HUES64 (cell line): Measurements from ENCODE around the gene MALSU1.

Experiments
- H3K27ac ChIP-seq: 2 replicates; pipeline ENCODE4 v1.7.0; 2013; ENCODE audit warnings: low read depth, low read length, inconsistent platforms
- H3K27me3 ChIP-seq: 2 replicates; pipeline ENCODE4 v1.6.1; 2013; ENCODE audit warnings: mild to moderate bottlenecking, low read length; ENCODE audit not compliant: insufficient read depth
- H3K36me3 ChIP-seq: 2 replicates; pipeline ENCODE4 v1.6.1; 2013; ENCODE audit warnings: mild to moderate bottlenecking, low read length; ENCODE audit not compliant: insufficient read depth
- H3K4me1 ChIP-seq: 2 replicates; pipeline ENCODE4 v1.6.1; 2013; ENCODE audit warnings: mild to moderate bottlenecking, low read length, moderate library complexity; ENCODE audit not compliant: insufficient read depth
- H3K4me3 ChIP-seq: 2 replicates; pipeline ENCODE4 v1.5.1; 2013; ENCODE audit warnings: mild to moderate bottlenecking, low read length, moderate library complexity
- H3K9ac ChIP-seq: 2 replicates; pipeline ENCODE4 v1.6.1; 2013; ENCODE audit warnings: mild to moderate bottlenecking, low read depth, low read length
- H3K9me3 ChIP-seq: 2 replicates; pipeline ENCODE4 v1.6.1; 2013; ENCODE audit warnings: low read depth, low read length; ENCODE audit not compliant: insufficient read depth
- WGBS: fragments of 150-250, 120-280 bp; methylation state at CpG from one replicate; pipeline ENCODE4 v1.1.7; 2013; ENCODE audit warnings: missing lambda C conversion rate; 5-methylcytosine and 5-hydroxymethylcytosine counted together

The MALSU1 gene

DNA sequence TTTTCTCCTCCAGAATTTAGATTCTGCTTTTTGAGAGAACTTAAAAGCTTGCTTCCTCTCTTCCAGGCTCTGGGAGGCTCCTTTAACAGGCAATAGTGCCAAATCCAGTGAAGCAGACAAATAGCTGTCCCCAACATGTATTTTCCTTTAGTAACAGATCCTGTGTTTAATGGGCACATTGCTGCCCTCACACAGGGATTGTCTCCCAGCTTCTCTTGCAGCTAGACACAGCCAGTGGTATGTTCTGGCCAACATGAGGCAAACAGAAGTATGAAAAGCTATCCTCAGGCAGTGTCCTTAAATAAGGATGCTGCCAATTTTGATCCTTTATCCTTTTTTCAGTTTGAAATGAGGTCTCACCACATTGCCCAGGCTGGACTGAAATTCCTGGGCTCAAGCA is 38.2 kb downstream of the MALSU1 start:
- Histone ChIP-seq H3K36me3 (peaks cover 98% of the 10 kb centered on the region), H3K27ac (no peak overlapping the region), H3K9me3 (peaks cover 5% of the 10 kb centered on the region; the same call in 1 of the 2 replicates), H3K9ac (no peak overlapping the region), H3K27me3 (no peaks in the 10 kb centered on the region), H3K4me3 (no peak overlapping the region), H3K4me1 (no peaks in the 10 kb centered on the region)

GRCh38 chr7:23338439-23338838 is 39.3 kb downstream of the MALSU1 start:
- no peaks in the 10 kb centered on the region for H3K4me1 ChIP-seq
- whole genome bisulfite sequencing: 96% methylated on average over 2 of the region's 2 CpGs
- H3K9me3 ChIP-seq: peaks cover 5% of the 10 kb centered on the region; the same call in 1 of the 2 replicates

GRCh38 chr7:23338863-23339262 is 39.7 kb downstream of the MALSU1 start:
- Histone ChIP-seq H3K9ac (no peak overlapping the region), H3K4me1 (no peaks in the 10 kb centered on the region), H3K4me3 (no peak overlapping the region), H3K36me3 (peaks cover 98% of the 10 kb centered on the region), H3K9me3 (peaks cover 5% of the 10 kb centered on the region; the same call in 1 of the 2 replicates), H3K27me3 (no peaks in the 10 kb centered on the region), H3K27ac (no peak overlapping the region)
- WGBS: 96% methylated on average over 2 of the region's 2 CpGs

More at GRCh38 chr7:23338439-23338838, 39.3 kb downstream of the MALSU1 start:
- no peak overlapping the region for H3K4me3 ChIP-seq
- H3K9ac ChIP-seq: no peak overlapping the region
- peaks cover 98% of the 10 kb centered on the region for H3K36me3 ChIP-seq
- H3K27ac ChIP-seq: no peak overlapping the region
- H3K27me3 ChIP-seq: no peaks in the 10 kb centered on the region

DNA sequence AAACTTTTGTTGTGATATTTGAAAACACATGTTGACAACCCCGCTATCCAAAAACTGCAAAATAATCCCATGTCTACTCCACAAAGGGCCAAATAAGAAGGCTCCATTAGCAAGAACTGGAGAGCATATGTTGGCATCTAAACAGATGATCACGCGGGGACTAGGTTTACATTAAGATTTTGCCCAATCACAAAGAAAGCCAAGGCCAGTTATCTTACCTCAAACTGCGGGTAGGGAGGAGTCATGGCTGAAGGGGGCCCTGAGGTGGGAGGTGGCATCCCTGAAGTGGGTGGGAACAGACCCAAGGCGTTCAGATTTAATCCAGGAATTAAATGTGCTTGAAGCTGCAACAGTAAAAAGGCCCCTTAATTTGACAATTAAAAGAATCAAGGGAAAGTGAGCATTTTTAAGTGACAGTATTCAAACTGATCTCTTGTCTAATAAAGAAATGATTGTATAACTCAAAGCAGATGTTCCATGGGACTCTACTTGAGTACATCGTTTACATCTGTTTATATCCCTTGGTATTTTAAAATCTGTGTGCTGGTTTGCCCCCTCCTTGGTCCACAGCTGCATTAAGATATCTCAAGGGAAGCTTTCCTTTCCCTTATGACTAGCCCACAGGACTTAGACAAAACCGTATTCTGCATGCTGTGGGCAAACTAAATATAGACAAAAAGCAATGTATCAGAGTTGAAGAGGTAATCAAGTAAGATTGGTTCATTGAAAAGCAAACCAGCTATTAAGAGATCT is 42.9 kb downstream of the MALSU1 start:
- Histone ChIP-seq H3K27ac (no peak overlapping the region), H3K36me3 (peaks cover 98% of the 10 kb centered on the region), H3K9ac (no peak overlapping the region), H3K27me3 (no peaks in the 10 kb centered on the region), H3K4me3 (no peak overlapping the region), H3K4me1 (no peaks in the 10 kb centered on the region), H3K9me3 (peaks cover 5% of the 10 kb centered on the region; the same call in 1 of the 2 replicates)
- 95% methylated on average over 7 of the region's 7 CpGs for WGBS

DNA sequence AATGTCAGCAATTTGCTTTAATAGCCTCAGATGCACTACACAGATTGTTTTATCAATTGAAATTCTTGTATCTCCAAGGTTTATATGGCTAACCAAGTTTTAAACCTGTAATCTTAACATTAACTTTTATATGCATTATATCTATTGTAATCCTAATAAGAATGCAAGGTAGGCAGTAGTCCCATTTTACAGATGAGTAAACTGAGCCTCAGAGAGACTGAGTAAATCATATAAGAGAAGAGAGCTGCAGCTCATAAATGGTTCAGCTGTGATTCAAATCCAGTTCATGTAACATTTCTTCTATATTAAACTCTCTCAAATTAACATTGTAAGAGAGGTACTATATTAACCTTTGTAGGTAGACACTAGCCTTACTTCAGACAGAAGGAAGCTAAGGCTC is 44.0 kb downstream of the MALSU1 start:
- no peak overlapping the region for H3K9ac ChIP-seq
- H3K36me3 ChIP-seq: peaks cover 98% of the 10 kb centered on the region
- no peak overlapping the region for H3K4me3 ChIP-seq
- H3K27me3 ChIP-seq: no peaks in the 10 kb centered on the region
- no peak overlapping the region for H3K27ac ChIP-seq
- H3K4me1 ChIP-seq: peaks cover 7% of the 10 kb centered on the region; the same call in 1 of the 2 replicates
- H3K9me3 ChIP-seq: peaks cover 2% of the 10 kb centered on the region; the same call in 1 of the 2 replicates

- no peak overlapping the region for H3K27ac ChIP-seq
- WGBS: 95% methylated on average over 8 of the region's 9 CpGs
- H3K4me3 ChIP-seq: no peak overlapping the region
- H3K9me3 ChIP-seq: no peaks in the 10 kb centered on the region
- peaks cover 15% of the 10 kb centered on the region; the same call in 1 of the 2 replicates for H3K4me1 ChIP-seq
- no peaks in the 10 kb centered on the region for H3K27me3 ChIP-seq
- H3K9ac ChIP-seq: no peak overlapping the region
- peaks cover 98% of the 10 kb centered on the region for H3K36me3 ChIP-seq
Measured at GRCh38 chr7:23343806-23344475, 44.8 kb downstream of the MALSU1 start.

GRCh38 chr7:23345601-23346000 is 46.5 kb downstream of the MALSU1 start:
- H3K4me1 ChIP-seq: peaks cover 24% of the 10 kb centered on the region; the same call in 1 of the 2 replicates
- H3K27ac ChIP-seq: no peak overlapping the region
- no peak overlapping the region for H3K9ac ChIP-seq
- H3K27me3 ChIP-seq: no peaks in the 10 kb centered on the region
- no peak overlapping the region for H3K4me3 ChIP-seq
- peaks cover 85% of the 10 kb centered on the region for H3K36me3 ChIP-seq
- no peaks in the 10 kb centered on the region for H3K9me3 ChIP-seq
- WGBS: 96% methylated on average over 6 of the region's 6 CpGs

DNA sequence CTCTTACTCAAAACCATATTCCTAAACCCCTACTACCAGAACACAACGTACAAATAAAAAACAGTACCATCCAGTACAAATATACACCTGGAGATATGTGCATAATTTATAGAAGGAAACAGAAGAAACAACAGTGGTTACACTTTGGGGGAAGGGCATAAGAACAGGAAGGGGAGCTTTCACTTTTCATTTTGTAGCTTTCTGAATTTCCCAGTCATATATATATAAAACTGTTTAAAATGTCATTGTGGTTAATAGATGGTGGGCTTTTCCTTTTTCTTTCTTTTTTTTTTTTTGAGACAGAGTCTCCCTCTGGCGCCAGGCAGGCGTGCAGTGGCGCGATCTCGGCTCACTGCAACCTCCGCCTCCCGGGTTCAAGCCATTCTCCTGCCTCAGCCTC is 47.2 kb downstream of the MALSU1 start:
- Histone ChIP-seq H3K4me3 (no peak overlapping the region), H3K9ac (no peak overlapping the region), H3K4me1 (peaks cover 24% of the 10 kb centered on the region; the same call in 1 of the 2 replicates), H3K36me3 (peaks cover 86% of the 10 kb centered on the region), H3K27ac (no peak overlapping the region), H3K9me3 (no peaks in the 10 kb centered on the region), H3K27me3 (no peaks in the 10 kb centered on the region)
- 97% methylated on average over 8 of the region's 8 CpGs for WGBS

- H3K27me3 ChIP-seq: no peaks in the 10 kb centered on the region
- peaks cover 29% of the 10 kb centered on the region; the same call in 1 of the 2 replicates for H3K4me1 ChIP-seq
- 97% methylated on average over 8 of the region's 9 CpGs for WGBS
- H3K9ac ChIP-seq: no peak overlapping the region
- no peak overlapping the region for H3K4me3 ChIP-seq
- peaks cover 78% of the 10 kb centered on the region for H3K36me3 ChIP-seq
- no peak overlapping the region for H3K27ac ChIP-seq
- no peaks in the 10 kb centered on the region for H3K9me3 ChIP-seq
Measured at GRCh38 chr7:23347033-23347681, 48.0 kb downstream of the MALSU1 start.

- H3K36me3 ChIP-seq: peaks cover 72% of the 10 kb centered on the region
- no peak overlapping the region for H3K27ac ChIP-seq
Measured at GRCh38 chr7:23347682-23348180, 48.6 kb downstream of the MALSU1 start.

More at GRCh38 chr7:23347682-23348180, 48.6 kb downstream of the MALSU1 start:
- Histone ChIP-seq H3K9ac (no peak overlapping the region), H3K4me1 (peaks cover 29% of the 10 kb centered on the region; the same call in 1 of the 2 replicates), H3K9me3 (no peaks in the 10 kb centered on the region), H3K27me3 (no peaks in the 10 kb centered on the region), H3K4me3 (no peak overlapping the region)
- WGBS: 93% methylated on average over 8 of the region's 8 CpGs
